OCI-LY3 (cell line): ENCODE data around the gene GYPE.
"Not testable (repeated sequence)": the region's sequence is repeated elsewhere in the genome, so short reads cannot be mapped to it uniquely, and the experiment has no call there.

Experiments used
- H2AFZ ChIP-seq: fragments of 200-600, 300-600 bp; shearing (Covaris generic); 2 replicates; pipeline ENCODE4 v1.6.0; 2014; ENCODE audit warnings: antibody characterized with exemption, low read depth, low read length
- H3K27ac ChIP-seq: fragments of 200-600, 300-600 bp; sonication (generic); 2 replicates; pipeline ENCODE4 v1.5.1; 2014; ENCODE audit warnings: mild to moderate bottlenecking, low read length, moderate library complexity, mixed read lengths
- H3K27me3 ChIP-seq: fragments of 200-600, 300-600 bp; sonication (generic); 2 replicates; pipeline ENCODE4 v1.6.1; 2014; ENCODE audit warnings: low read depth, low read length, mixed read lengths
- H3K36me3 ChIP-seq: fragments of 200-600, 300-600 bp; sonication (generic); replicated peaks from 2 replicates; pipeline ENCODE3; 2014; ENCODE audit warnings: low read depth, low read length, mixed read lengths
- H3K4me1 ChIP-seq: fragments of 300-600, 200-600 bp; sonication (generic); 2 replicates; pipeline ENCODE4 v1.6.1; 2014; ENCODE audit warnings: low read length, mixed read lengths
- H3K4me2 ChIP-seq: fragments of 200-600, 300-600 bp; sonication (generic); 2 replicates; pipeline ENCODE4 v1.6.1; 2014; ENCODE audit warnings: low read length, mixed read lengths
- H3K4me3 ChIP-seq: fragments of 300-600, 200-600 bp; sonication (generic); 2 replicates; pipeline ENCODE4 v1.5.1; 2014; ENCODE audit warnings: antibody characterized with exemption, mild to moderate bottlenecking, low read length, moderate library complexity
- H3K79me2 ChIP-seq: fragments of 300-600, 200-600 bp; shearing (Covaris generic); 2 replicates; pipeline ENCODE4 v1.6.1; 2014; ENCODE audit warnings: mild to moderate bottlenecking, low read length, mixed read lengths
- H3K9ac ChIP-seq: fragments of 300-600, 200-600 bp; shearing (Covaris generic); 2 replicates; pipeline ENCODE4 v1.6.0; 2014; ENCODE audit warnings: mild to moderate bottlenecking, low read length, moderate library complexity
- H3K9me3 ChIP-seq: fragments of 200-600, 300-600 bp; shearing (Covaris generic); 2 replicates; pipeline ENCODE4 v1.6.1; 2014; ENCODE audit warnings: low read length, mixed read lengths; ENCODE audit not compliant: insufficient read depth
- H4K20me1 ChIP-seq: fragments of 200-600, 300-600 bp; sonication (generic); 2 replicates; pipeline ENCODE4 v1.6.1; 2016; ENCODE audit warnings: low read length, mixed read lengths; ENCODE audit not compliant: insufficient read depth
- EZH2phosphoT487 ChIP-seq: fragments of 200-600 bp; shearing (Covaris generic); IDR thresholded peaks from 2 replicates; pipeline ENCODE4 v1.6.1; 2018; ENCODE audit warnings: antibody characterized with exemption, mixed run types, low read depth
- TF ChIP-seq, protein P1 (sequence below): fragments of 200-600, 300-600 bp; sonication (generic); IDR thresholded peaks from 2 replicates; pipeline ENCODE4 v1.5.1; 2014; ENCODE audit warnings: antibody characterized with exemption, low read length, low read depth

Gene GYPE

DNA sequence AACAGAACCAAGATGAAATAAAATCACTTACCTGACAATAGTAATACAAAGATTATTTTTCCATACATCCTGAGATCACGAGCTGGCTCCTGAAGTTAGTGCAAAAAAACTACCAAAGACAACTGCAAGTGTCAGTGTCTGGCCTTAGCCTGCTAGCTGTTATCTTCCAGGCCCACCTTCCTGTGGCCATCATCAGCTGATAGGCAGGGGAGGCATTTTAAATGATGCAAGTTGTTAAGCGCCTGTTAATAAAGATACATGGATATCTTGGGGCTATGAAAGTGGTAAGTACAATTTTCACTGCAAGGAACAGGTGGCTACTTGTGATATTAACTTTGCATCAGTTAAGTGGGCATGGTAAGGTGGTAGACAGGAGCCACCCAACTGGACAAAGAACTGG, at the start of gene GYPE:
TSS of gene GYPE (minus strand) at position 120 of the 400 bp plus-strand sequence. CDS start at position 68, 52 bp downstream.
- H3K4me3 ChIP-seq, H2AFZ ChIP-seq, H3K27ac ChIP-seq: not testable (repeated sequence)

DNA sequence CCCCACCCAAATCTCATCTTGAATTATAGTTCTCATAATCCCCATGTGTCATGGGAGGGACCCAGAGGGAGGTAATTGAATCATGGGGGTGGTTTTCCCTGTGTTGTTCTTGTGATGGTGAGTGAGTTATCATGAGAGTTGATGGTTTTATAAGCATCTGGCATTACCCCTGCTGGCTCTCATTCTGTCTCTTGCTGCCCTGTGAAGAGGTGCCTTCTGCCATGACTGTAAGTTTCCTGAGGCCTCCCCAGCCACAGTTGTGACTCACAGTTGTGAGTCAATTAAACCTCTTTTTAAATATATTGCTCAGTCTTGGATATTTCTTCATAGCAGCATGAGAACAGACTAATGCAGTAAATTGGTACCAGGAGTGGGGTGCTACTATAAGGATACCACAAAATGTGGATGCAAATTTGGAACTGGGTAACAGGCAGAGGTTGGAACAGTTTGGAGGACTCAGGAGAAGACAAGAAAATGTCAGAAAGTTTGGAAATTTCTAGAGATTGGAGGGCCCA, 46.2 kb upstream of the GYPE start:
- H3K79me2 ChIP-seq, H3K4me3 ChIP-seq, H3K4me1 ChIP-seq, H3K27me3 ChIP-seq, H3K4me2 ChIP-seq, H3K9ac ChIP-seq, H2AFZ ChIP-seq, H3K27ac ChIP-seq, H4K20me1 ChIP-seq, H3K36me3 ChIP-seq, H3K9me3 ChIP-seq: not testable (repeated sequence)

More for the DNA sequence above, at the start of gene GYPE:
- not testable (repeated sequence) for H3K9me3 ChIP-seq, H3K79me2 ChIP-seq, H3K36me3 ChIP-seq, H3K4me1 ChIP-seq, H3K4me2 ChIP-seq, H4K20me1 ChIP-seq, H3K9ac ChIP-seq, H3K27me3 ChIP-seq

DNA sequence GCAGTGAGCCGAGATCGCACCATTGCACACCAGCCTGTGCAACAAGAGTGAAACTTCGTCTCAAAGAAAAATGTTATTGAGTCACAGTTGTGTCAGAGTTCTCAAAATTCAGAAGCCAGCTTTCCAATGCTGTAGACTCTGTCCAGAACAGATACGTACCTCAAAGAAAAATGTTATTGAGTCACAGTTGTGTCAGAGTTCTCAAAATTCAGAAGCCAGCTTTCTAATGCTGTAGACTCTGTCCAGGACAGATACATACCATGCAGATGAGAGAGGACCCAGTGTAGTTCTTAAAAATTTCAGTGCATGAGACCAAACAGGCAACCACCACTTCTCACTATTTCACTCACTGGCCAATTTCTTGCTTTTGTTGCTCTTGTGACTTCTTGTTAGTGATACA, 45.6 kb upstream of the GYPE start:
- H3K9me3 ChIP-seq, H3K9ac ChIP-seq, H3K4me2 ChIP-seq, H3K79me2 ChIP-seq, H4K20me1 ChIP-seq, H3K27me3 ChIP-seq, H2AFZ ChIP-seq, H3K36me3 ChIP-seq, H3K4me1 ChIP-seq, H3K27ac ChIP-seq, H3K4me3 ChIP-seq: not testable (repeated sequence)

DNA sequence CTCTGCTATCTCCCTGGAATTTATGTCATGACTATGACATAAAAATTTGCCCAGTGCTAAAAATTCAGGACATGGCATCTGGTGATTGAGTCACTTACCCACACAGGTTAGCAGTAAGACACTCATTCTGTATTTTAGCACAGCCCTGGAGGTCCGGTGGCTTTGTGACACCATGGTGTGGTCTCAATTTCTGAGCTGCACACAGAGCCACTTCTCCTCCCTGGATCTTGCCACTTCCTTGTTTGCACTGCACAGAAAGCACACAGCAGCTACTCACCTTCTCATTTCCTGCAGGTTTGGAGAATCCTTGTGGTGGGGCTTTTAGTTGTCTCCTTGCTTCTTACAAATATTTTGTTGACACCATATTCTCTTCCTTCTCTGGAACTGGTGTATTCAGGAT, 44.8 kb upstream of the GYPE start:
- H3K36me3 ChIP-seq, H3K9ac ChIP-seq, H4K20me1 ChIP-seq, H2AFZ ChIP-seq, H3K9me3 ChIP-seq, H3K4me3 ChIP-seq, H3K27me3 ChIP-seq, H3K4me1 ChIP-seq, H3K27ac ChIP-seq, H3K4me2 ChIP-seq, H3K79me2 ChIP-seq: not testable (repeated sequence)

DNA sequence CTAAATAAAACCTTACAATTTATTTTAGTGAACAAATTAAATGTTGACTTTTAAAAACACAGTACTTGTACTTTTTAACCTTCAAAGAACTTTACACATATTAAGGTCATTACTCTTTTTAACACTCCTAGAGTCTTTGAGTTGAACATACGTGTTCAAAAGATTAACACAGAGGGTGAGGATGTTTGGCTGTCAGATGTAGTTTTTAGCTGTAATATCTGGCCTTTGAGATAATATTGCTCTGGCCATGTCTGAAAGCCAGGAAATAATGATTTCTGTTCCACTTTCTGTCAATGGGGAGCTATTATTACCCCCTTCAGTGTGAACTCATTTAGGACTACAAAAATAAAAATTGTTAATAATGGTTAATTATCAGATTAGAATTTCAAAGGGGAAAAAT, 42.1 kb upstream of the GYPE start:
- H3K9ac ChIP-seq, H3K4me3 ChIP-seq, H3K27ac ChIP-seq, H3K9me3 ChIP-seq, H3K4me2 ChIP-seq, H3K36me3 ChIP-seq, H4K20me1 ChIP-seq, H3K27me3 ChIP-seq, H3K4me1 ChIP-seq, H2AFZ ChIP-seq, H3K79me2 ChIP-seq: not testable (repeated sequence)

DNA sequence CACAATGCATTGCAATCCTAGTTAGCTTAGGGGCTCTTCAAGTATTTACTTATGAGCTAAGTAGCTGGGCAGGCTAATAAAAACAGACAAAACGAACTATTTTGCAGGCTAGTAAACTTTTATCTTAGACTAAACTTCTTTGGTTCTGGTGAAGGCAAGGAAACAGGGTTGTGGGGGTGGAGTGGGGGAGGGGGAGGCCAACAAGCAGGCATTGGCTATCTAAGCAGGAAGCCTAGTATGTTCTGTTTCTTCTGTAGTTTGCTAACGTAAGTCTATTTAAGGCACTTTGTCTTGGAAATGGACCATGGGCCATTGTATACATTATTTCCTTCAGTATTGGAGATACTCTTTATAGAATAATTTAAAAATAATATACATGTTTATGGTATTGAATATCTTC, 35.3 kb upstream of the GYPE start:
- not testable (repeated sequence) for H3K4me2 ChIP-seq, H3K79me2 ChIP-seq, H2AFZ ChIP-seq, H3K27me3 ChIP-seq, H3K9ac ChIP-seq, H3K4me3 ChIP-seq, H3K4me1 ChIP-seq, H4K20me1 ChIP-seq, H3K36me3 ChIP-seq, H3K9me3 ChIP-seq, H3K27ac ChIP-seq

DNA sequence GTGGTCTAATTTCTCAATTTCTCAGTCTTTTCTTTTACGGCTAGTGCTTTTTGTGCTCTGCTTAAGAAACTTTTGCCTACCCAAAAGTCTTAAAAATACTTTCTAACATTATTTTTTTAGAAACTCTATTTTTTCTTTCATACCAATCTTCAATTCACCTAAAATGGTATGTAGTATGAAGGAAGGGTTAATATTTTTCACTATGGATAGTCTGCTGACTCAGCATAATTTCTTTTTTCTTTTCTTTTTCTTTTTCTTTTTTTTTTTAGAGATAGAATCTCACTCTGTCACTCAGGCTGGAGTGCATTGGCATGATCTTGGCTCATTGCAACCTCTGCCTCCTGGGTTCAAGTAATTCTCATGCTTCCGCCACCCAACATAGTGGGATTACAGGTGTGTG, 34.2 kb upstream of the GYPE start:
- H3K36me3 ChIP-seq = no peaks in the 10 kb centered on the region
- H3K9me3 ChIP-seq = no peaks in the 10 kb centered on the region
- H3K27me3 ChIP-seq = no peaks in the 10 kb centered on the region
- H3K9ac ChIP-seq = no peak overlapping the region
- H3K4me2 ChIP-seq = no peak overlapping the region
- H3K4me3 ChIP-seq = no peak overlapping the region
- no peaks in the 10 kb centered on the region for H3K79me2 ChIP-seq
- H2AFZ ChIP-seq = no peak overlapping the region
- no peak overlapping the region for H3K27ac ChIP-seq
- TF ChIP-seq, protein P1, sequence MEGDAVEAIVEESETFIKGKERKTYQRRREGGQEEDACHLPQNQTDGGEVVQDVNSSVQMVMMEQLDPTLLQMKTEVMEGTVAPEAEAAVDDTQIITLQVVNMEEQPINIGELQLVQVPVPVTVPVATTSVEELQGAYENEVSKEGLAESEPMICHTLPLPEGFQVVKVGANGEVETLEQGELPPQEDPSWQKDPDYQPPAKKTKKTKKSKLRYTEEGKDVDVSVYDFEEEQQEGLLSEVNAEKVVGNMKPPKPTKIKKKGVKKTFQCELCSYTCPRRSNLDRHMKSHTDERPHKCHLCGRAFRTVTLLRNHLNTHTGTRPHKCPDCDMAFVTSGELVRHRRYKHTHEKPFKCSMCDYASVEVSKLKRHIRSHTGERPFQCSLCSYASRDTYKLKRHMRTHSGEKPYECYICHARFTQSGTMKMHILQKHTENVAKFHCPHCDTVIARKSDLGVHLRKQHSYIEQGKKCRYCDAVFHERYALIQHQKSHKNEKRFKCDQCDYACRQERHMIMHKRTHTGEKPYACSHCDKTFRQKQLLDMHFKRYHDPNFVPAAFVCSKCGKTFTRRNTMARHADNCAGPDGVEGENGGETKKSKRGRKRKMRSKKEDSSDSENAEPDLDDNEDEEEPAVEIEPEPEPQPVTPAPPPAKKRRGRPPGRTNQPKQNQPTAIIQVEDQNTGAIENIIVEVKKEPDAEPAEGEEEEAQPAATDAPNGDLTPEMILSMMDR = no peak
- no peak for TF ChIP-seq EZH2phosphoT487
- no peaks in the 10 kb centered on the region for H4K20me1 ChIP-seq
- no peaks in the 10 kb centered on the region for H3K4me1 ChIP-seq

DNA sequence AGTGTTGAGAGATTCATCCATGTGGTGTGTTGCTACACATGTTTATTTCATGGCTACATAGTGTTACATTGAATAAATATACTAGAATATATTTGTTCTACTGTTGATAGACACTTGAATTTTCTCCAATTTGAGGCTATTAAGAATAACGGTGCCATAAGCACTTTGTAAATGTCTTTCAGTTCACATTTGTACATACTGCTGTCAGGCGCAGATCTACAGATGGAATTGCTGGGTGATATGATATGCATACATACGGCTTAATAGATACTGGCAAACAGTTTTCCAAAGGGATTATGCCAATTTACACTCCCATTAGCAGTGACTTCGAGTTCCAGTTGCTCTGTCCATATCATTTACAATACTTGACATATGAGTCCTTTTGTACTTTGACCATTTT, 33.5 kb upstream of the GYPE start:
- not testable (repeated sequence) for H3K4me1 ChIP-seq, H3K9ac ChIP-seq, H3K9me3 ChIP-seq, H3K79me2 ChIP-seq, H3K36me3 ChIP-seq, H3K4me2 ChIP-seq, H4K20me1 ChIP-seq, H2AFZ ChIP-seq, H3K27me3 ChIP-seq, H3K4me3 ChIP-seq, H3K27ac ChIP-seq
